Nephron progenitor cell (in vitro differentiated cells): ENCODE measurements around the gene PIK3R4.

Source experiments
- DNase-seq: peaks from one replicate; pipeline ENCODE4 v3.0.0; 2021
- H3K27ac Mint-ChIP-seq: 2 replicates; pipeline ENCODE4 v1.8.0; 2021; ENCODE audit warnings: mild to moderate bottlenecking, moderate library complexity, mixed read lengths
- H3K27me3 Mint-ChIP-seq: 2 replicates; pipeline ENCODE4 v1.8.0; 2021; ENCODE audit warnings: mild to moderate bottlenecking, low read depth, mixed read lengths; ENCODE audit not compliant: poor library complexity
- H3K36me3 Mint-ChIP-seq: 2 replicates; pipeline ENCODE4 v1.8.0; 2021; ENCODE audit warnings: low read depth, mixed read lengths
- H3K4me1 Mint-ChIP-seq: 2 replicates; pipeline ENCODE4 v1.8.0; 2021; ENCODE audit warnings: mixed read lengths
- H3K4me3 Mint-ChIP-seq: 2 replicates; pipeline ENCODE4 v1.8.0; 2021; ENCODE audit warnings: mild to moderate bottlenecking, moderate library complexity, mixed read lengths
- H3K9me3 Mint-ChIP-seq: 2 replicates; pipeline ENCODE4 v1.8.0; 2021; ENCODE audit warnings: mild to moderate bottlenecking, moderate library complexity, mixed read lengths
- CTCF ChIP-seq: fragments of 200-600 bp; sonication (generic); IDR thresholded peaks from 2 replicates; pipeline ENCODE4 v1.5.0; 2021; ENCODE audit warnings: antibody characterized with exemption

Gene PIK3R4

GRCh38 chr3:130656627-130657026 lies 90.0 kb downstream of the PIK3R4 start:
- TF ChIP-seq CTCF: no peak
- peaks cover 7% of the 10 kb centered on the region for H3K9me3 Mint-ChIP-seq
- no peak overlapping the region for H3K27ac Mint-ChIP-seq

DNA sequence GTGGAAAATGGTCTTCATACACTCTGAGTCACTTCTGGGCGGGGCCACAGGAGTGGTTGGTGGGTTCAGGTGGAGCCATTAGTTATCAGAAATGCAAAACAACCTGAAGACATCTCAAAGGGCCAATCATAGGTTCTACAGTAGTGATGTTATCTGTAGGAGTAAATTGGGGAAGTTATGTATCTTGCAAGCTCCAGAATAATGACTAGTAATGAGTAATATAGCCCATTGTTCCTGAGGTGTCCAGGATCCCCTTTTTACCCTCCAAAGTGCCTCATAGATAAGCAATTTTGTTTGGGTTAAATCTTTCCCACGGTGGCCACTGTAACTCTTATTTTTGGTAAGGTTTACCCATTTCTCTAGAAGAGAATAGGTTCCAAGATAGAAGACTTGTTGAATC lies 91.7 kb downstream of the PIK3R4 start:
- no peak for DNase-seq
- Mint-ChIP-seq H3K9me3 (peaks cover 7% of the 10 kb centered on the region), H3K4me1 (peaks cover 20% of the 10 kb centered on the region), H3K4me3 (no peak overlapping the region), H3K27me3 (no peaks in the 10 kb centered on the region), H3K27ac (no peak overlapping the region), H3K36me3 (peaks cover 31% of the 10 kb centered on the region)
- TF ChIP-seq CTCF: no peak

More at GRCh38 chr3:130656627-130657026, 90.0 kb downstream of the PIK3R4 start:
- no peak for DNase-seq
- Mint-ChIP-seq H3K4me3 (no peak overlapping the region), H3K36me3 (peaks cover 31% of the 10 kb centered on the region), H3K27me3 (no peaks in the 10 kb centered on the region), H3K4me1 (peaks cover 27% of the 10 kb centered on the region)

DNA sequence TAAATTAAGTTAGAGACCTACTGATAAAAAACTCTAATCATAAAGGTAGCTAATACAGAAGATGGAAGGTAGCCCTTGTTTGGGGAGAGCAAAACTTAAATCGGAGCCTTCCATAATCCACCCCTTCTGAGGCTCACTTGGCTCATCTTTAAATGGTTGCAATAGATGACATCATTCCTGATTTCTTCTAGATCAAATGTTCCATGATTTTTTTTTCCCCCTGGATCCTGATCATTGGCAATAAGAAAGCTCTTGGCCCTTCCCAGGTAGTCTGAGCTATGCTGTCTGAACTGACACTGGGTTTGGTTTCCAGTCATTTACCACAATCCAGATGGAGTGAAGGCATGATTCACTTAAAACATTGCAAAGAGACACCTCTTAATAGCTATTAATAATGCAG lies 92.5 kb downstream of the PIK3R4 start:
- Mint-ChIP-seq H3K4me1 (peaks cover 13% of the 10 kb centered on the region), H3K27ac (no peak overlapping the region), H3K27me3 (no peaks in the 10 kb centered on the region), H3K4me3 (no peak overlapping the region), H3K9me3 (peaks cover 7% of the 10 kb centered on the region), H3K36me3 (peaks cover 31% of the 10 kb centered on the region)
- no peak for TF ChIP-seq CTCF
- DNase-seq: no peak

- peaks cover 13% of the 10 kb centered on the region for H3K4me1 Mint-ChIP-seq
- H3K36me3 Mint-ChIP-seq: no peaks in the 10 kb centered on the region
- H3K9me3 Mint-ChIP-seq: no peaks in the 10 kb centered on the region
- H3K27ac Mint-ChIP-seq: no peak overlapping the region
- no peak for TF ChIP-seq CTCF
- no peak for DNase-seq
- no peak overlapping the region for H3K4me3 Mint-ChIP-seq
- peaks cover 3% of the 10 kb centered on the region for H3K27me3 Mint-ChIP-seq
These were observed 97.5 kb downstream of the PIK3R4 start for GRCh38 chr3:130649061-130649654.

GRCh38 chr3:130648293-130648692 lies 98.3 kb downstream of the PIK3R4 start:
- Mint-ChIP-seq H3K4me3 (no peak overlapping the region), H3K4me1 (peaks cover 13% of the 10 kb centered on the region), H3K36me3 (no peaks in the 10 kb centered on the region), H3K9me3 (no peaks in the 10 kb centered on the region), H3K27me3 (peaks cover 3% of the 10 kb centered on the region), H3K27ac (no peak overlapping the region)
- no peak for DNase-seq
- TF ChIP-seq CTCF: no peak

GRCh38 chr3:130645261-130645660 lies 101.4 kb downstream of the PIK3R4 start:
- Mint-ChIP-seq H3K4me1 (peaks cover 18% of the 10 kb centered on the region), H3K4me3 (no peak overlapping the region), H3K36me3 (no peaks in the 10 kb centered on the region), H3K27me3 (peaks cover 3% of the 10 kb centered on the region), H3K9me3 (no peaks in the 10 kb centered on the region), H3K27ac (no peak overlapping the region)
- no peak for DNase-seq
- no peak for TF ChIP-seq CTCF
